ENCODE results near the gene ASIC5. TPM values are rescaled to one million over a fixed set of nuclear protein-coding genes. Genes with fewer than 3 reads are reported as not detected.

The ASIC5 gene
- polyA plus RNA-seq, 3 donors, result not detected

DNA sequence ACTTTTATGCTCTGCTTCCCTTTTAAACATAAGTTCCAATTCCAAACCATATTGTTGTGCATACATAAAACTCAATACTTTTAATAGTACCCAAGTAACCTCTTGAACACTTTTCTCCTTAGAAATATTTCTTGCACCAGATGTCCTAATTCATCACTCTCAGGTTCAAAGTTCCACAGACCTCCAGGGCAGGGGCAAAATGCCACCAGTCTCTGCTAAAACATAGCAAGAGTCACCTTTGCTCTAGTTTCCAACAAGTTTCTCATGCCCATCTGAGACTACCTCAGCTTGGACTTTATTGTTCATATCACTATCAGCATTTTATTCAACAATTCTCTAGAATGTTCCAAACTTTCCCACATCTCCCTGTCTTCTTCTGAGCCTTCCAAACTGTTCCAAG lies 13.7 kb upstream of the ASIC5 start:
- Histone ChIP-seq H3K9ac (ENCODE audit: insufficient read depth, low read length, poor library complexity, severe bottlenecking) (no peak overlapping the region), H3K27ac (ENCODE audit: low read depth in 1 of 2, low read length in 2 of 2) (no peak overlapping the region), H2AFZ (ENCODE audit: insufficient read depth, low read depth, low read length, poor library complexity, severe bottlenecking) (no peak overlapping the region), H3K4me2 (replicated peaks; ENCODE audit: extremely low read depth, low read length, poor library complexity, severe bottlenecking) (no peak overlapping the region), H4K20me1 (ENCODE audit: insufficient read depth, low read length) (no peaks in the 10 kb centered on the region), H3K27me3 (ENCODE audit: control insufficient read depth in 2 of 2, insufficient read depth in 2 of 2, low read length in 2 of 2) (no peaks in the 10 kb centered on the region), H3K36me3 (replicated peaks in 1 of 2; ENCODE audit: control insufficient read depth in 1 of 2, insufficient read depth in 2 of 2, low read length in 2 of 2) (no peaks in the 10 kb centered on the region), H3K4me3 (replicated peaks in 1 of 3; ENCODE audit: low read depth in 2 of 3, low read length in 3 of 3) (no peak overlapping the region), H3K4me1 (ENCODE audit: control insufficient read depth in 1 of 2, insufficient read depth in 2 of 2, low read length in 2 of 2) (no peaks in the 10 kb centered on the region), H3K79me2 (ENCODE audit: insufficient read depth, low read length) (no peaks in the 10 kb centered on the region), H3K9me3 (replicated peaks in 1 of 2; ENCODE audit: control insufficient read depth in 1 of 2, insufficient read depth in 1 of 2, low read length in 2 of 2) (peaks cover 3 to 6% of the 10 kb centered on the region in 2 donors)
- no peaks in the 10 kb centered on the region for H3K36me3 Mint-ChIP-seq
- no peaks in the 10 kb centered on the region for H3K4me1 Mint-ChIP-seq
- H3K4me3 Mint-ChIP-seq, result no peak overlapping the region
- H3K27ac Mint-ChIP-seq, result no peak overlapping the region
- TF ChIP-seq, protein P1, sequence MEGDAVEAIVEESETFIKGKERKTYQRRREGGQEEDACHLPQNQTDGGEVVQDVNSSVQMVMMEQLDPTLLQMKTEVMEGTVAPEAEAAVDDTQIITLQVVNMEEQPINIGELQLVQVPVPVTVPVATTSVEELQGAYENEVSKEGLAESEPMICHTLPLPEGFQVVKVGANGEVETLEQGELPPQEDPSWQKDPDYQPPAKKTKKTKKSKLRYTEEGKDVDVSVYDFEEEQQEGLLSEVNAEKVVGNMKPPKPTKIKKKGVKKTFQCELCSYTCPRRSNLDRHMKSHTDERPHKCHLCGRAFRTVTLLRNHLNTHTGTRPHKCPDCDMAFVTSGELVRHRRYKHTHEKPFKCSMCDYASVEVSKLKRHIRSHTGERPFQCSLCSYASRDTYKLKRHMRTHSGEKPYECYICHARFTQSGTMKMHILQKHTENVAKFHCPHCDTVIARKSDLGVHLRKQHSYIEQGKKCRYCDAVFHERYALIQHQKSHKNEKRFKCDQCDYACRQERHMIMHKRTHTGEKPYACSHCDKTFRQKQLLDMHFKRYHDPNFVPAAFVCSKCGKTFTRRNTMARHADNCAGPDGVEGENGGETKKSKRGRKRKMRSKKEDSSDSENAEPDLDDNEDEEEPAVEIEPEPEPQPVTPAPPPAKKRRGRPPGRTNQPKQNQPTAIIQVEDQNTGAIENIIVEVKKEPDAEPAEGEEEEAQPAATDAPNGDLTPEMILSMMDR (IDR thresholded peaks at IDR 0.05), result no peak
- H3K9me3 Mint-ChIP-seq, result peaks cover 0 to 22% (median 11%) of the 10 kb centered on the region in 7 donors
- DNase-seq, result no peak
- intact Hi-C loops (cut with micrococcal nuclease), result no loop called here
- H3K27me3 Mint-ChIP-seq (ENCODE audit: low read depth in 3 of 3), result peaks cover 0 to 2% (median 0%) of the 10 kb centered on the region in 3 donors

DNA sequence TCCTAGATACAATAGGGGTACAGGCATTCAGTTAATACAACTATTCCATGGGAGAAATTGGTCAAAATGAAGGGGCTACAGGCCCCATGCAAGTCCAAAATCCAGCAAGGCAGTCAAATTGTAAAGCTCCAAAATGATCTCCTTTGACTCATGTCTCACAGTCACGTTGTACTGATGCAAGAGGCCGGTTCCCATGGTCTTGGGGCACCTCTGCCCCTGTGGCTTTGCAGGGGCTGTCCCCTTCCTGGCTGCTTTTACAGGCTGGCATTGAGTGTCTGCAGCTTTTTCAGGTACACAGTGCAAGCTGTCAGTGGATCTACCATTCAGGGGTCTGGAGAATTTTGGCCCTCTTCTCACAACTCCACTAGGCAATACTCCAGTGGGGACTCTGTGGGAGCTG lies 12.5 kb upstream of the ASIC5 start:
- no peak overlapping the region for H3K27ac ChIP-seq (ENCODE audit: low read depth in 1 of 2, low read length in 2 of 2)
- H3K9ac ChIP-seq (ENCODE audit: insufficient read depth, low read length, poor library complexity, severe bottlenecking), result no peak overlapping the region
- Mint-ChIP-seq H3K36me3 (no peaks in the 10 kb centered on the region), H3K27me3 (ENCODE audit: low read depth in 3 of 3) (peaks cover 0 to 2% (median 0%) of the 10 kb centered on the region in 3 donors), H3K27ac (no peak overlapping the region), H3K9me3 (peaks cover 0 to 18% (median 11%) of the 10 kb centered on the region in 7 donors), H3K4me1 (no peaks in the 10 kb centered on the region), H3K4me3 (no peak overlapping the region)
- peaks cover 3 to 6% of the 10 kb centered on the region in 2 donors for H3K9me3 ChIP-seq (replicated peaks in 1 of 2; ENCODE audit: control insufficient read depth in 1 of 2, insufficient read depth in 1 of 2, low read length in 2 of 2)
- no peaks in the 10 kb centered on the region for H3K4me1 ChIP-seq (ENCODE audit: control insufficient read depth in 1 of 2, insufficient read depth in 2 of 2, low read length in 2 of 2)
- 33% methylated on average over 2 of the region's 2 CpGs for WGBS (ENCODE audit: insufficient coverage)
- intact Hi-C loops (cut with micrococcal nuclease), result no loop called here
- H2AFZ ChIP-seq (ENCODE audit: insufficient read depth, low read depth, low read length, poor library complexity, severe bottlenecking), result no peak overlapping the region
- TF ChIP-seq, protein P1 (IDR thresholded peaks at IDR 0.05), result no peak
- H3K36me3 ChIP-seq (replicated peaks in 1 of 2; ENCODE audit: control insufficient read depth in 1 of 2, insufficient read depth in 2 of 2, low read length in 2 of 2), result no peaks in the 10 kb centered on the region
- no peaks in the 10 kb centered on the region for H4K20me1 ChIP-seq (ENCODE audit: insufficient read depth, low read length)
- DNase-seq, result no peak
- H3K4me2 ChIP-seq (replicated peaks; ENCODE audit: extremely low read depth, low read length, poor library complexity, severe bottlenecking), result no peak overlapping the region
- no peaks in the 10 kb centered on the region for H3K79me2 ChIP-seq (ENCODE audit: insufficient read depth, low read length)
- no peak overlapping the region for H3K4me3 ChIP-seq (replicated peaks in 1 of 3; ENCODE audit: low read depth in 2 of 3, low read length in 3 of 3)
- H3K27me3 ChIP-seq (ENCODE audit: control insufficient read depth in 2 of 2, insufficient read depth in 2 of 2, low read length in 2 of 2), result no peaks in the 10 kb centered on the region
